ENCODE measurements around the gene TMPRSS3. TPM values are rescaled to one million over a fixed set of nuclear protein-coding genes. Genes with fewer than 3 reads are reported as not detected.

The TMPRSS3 gene
- total and polyA plus RNA-seq, 9 of the 15 experiments (the other 6 are each of a cell fraction or from before 2014, with no cell fraction given): 0.07 TPM; not detected in 8

GRCh38 chr21:42366292-42367010 lies 29.4 kb downstream of the TMPRSS3 start, which contains the start of gene TFF1 (continued):
- TF ChIP-seq TRIM25 (IDR thresholded peaks at IDR 0.05; ENCODE audit: borderline replicate concordance): no peak
- peak; percentile 59 for TF ChIP-seq JUND (IDR thresholded peaks at IDR 0.05; ENCODE audit: borderline replicate concordance, low read depth, low read length)
- TF ChIP-seq JUND (tag; IDR thresholded peaks at IDR 0.05; ENCODE audit: borderline replicate concordance, low read depth, low read length): no peak; the same call in 2 of the 3 replicates
- no peak for TF ChIP-seq BRD9 (IDR thresholded peaks at IDR 0.05; ENCODE audit: low read depth, partially characterized antibody)
- no peak for TF ChIP-seq C11orf30 (IDR thresholded peaks at IDR 0.05; ENCODE audit: low read depth)
- TF ChIP-seq PML (IDR thresholded peaks at IDR 0.05; ENCODE audit: low read length): no peak
- TF ChIP-seq RBM17 (IDR thresholded peaks at IDR 0.05; ENCODE audit: borderline replicate concordance, low read depth, low read length): no peak
- no peak for TF ChIP-seq ATF6 (CRISPR knock-in tag; IDR thresholded peaks at IDR 0.05)
- 0 out of 4 replicates have a peak, but pooled peaks of 1 of the 2 experiments have one; percentile 16 for TF ChIP-seq HDAC1 (IDR thresholded peaks at IDR 0.05)
- no peak for TF ChIP-seq EP400 (IDR thresholded peaks at IDR 0.05)
- no peak for TF ChIP-seq MED1 (CRISPR knock-in tag; IDR thresholded peaks at IDR 0.05; ENCODE audit: borderline replicate concordance)
- TF ChIP-seq JUN (IDR thresholded peaks at IDR 0.05; ENCODE audit: borderline replicate concordance, low read depth, low read length): peak; percentile 43; the same call in 1 of the 2 replicates
- no peak for TF ChIP-seq JUN (CRISPR knock-in tag; IDR thresholded peaks at IDR 0.05; ENCODE audit: borderline replicate concordance)
- TF ChIP-seq HEY1 (CRISPR knock-in tag; IDR thresholded peaks at IDR 0.05; ENCODE audit: borderline replicate concordance): no peak
- no peak for TF ChIP-seq CXXC5 (CRISPR knock-in tag; IDR thresholded peaks at IDR 0.05)
- TF ChIP-seq MTA2 (IDR thresholded peaks at IDR 0.05; ENCODE audit: low read depth): no peak
- TF ChIP-seq ZNF311 (CRISPR knock-in tag; IDR thresholded peaks at IDR 0.05): no peak
- TF ChIP-seq ZNF175 (CRISPR knock-in tag; IDR thresholded peaks at IDR 0.05; ENCODE audit: low read depth): no peak
- TF ChIP-seq SP2 (IDR thresholded peaks at IDR 0.05; ENCODE audit: extremely low read depth, low read depth, low read length, poor library complexity, severe bottlenecking): no peak
- no peak for TF ChIP-seq ZNF316 (IDR thresholded peaks at IDR 0.05)
- no peak for TF ChIP-seq HDGF (IDR thresholded peaks at IDR 0.05)
- TF ChIP-seq RBM14 (IDR thresholded peaks at IDR 0.05; ENCODE audit: borderline replicate concordance, insufficient read depth, low read depth, low read length): no peak
- TF ChIP-seq ESRRA (IDR thresholded peaks at IDR 0.05; ENCODE audit: borderline replicate concordance, low read depth): peak; percentile 33; the same call in 1 of the 2 replicates
- TF ChIP-seq FOXO4 (CRISPR knock-in tag; IDR thresholded peaks at IDR 0.05): no peak
- TF ChIP-seq MEIS2 (IDR thresholded peaks at IDR 0.05; ENCODE audit: partially characterized antibody): peak; percentile 38
